Activated T-helper 2 cell treated with anti-CD3 and anti-CD28 coated beads, Interferon-gamma antibody, Interleukin-2, Interleukin-4, amounts not matched to agents 10 μg/mL and 5 μg/mL and 100 μg/mL, durations not matched to agents 14 hours and 24 hours and 36 hours (primary cell): ENCODE data around the gene PTOV1. TPM values are rescaled to one million over a fixed set of nuclear protein-coding genes. Genes with fewer than 3 reads are reported as not detected.
A peak's percentile ranks its signal among the peaks of the same experiment; 100 is the strongest.

Experiments used
- DNase-seq: peaks from one replicate; pipeline ENCODE4 v3.0.0; 2021; ENCODE audit warnings: low spot score
- H3K27ac Mint-ChIP-seq: one replicate; pipeline ENCODE4 v1.8.0; 2021; ENCODE audit warnings: mixed read lengths
- H3K27me3 Mint-ChIP-seq: one replicate; pipeline ENCODE4 v1.8.0; 2021; ENCODE audit warnings: low read depth, mixed read lengths
- H3K36me3 Mint-ChIP-seq: one replicate; pipeline ENCODE4 v1.8.0; 2021; ENCODE audit warnings: low read depth, mixed read lengths
- H3K4me1 Mint-ChIP-seq: one replicate; pipeline ENCODE4 v1.8.0; 2021; ENCODE audit warnings: low read depth, mixed read lengths
- H3K4me3 Mint-ChIP-seq: one replicate; pipeline ENCODE4 v1.8.0; 2021; ENCODE audit warnings: low read depth, mild to moderate bottlenecking, moderate library complexity, mixed read lengths
- H3K9me3 Mint-ChIP-seq: one replicate; pipeline ENCODE4 v1.8.0; 2021; ENCODE audit warnings: mixed read lengths
- intact Hi-C: fragments of 100-400 bp; cut with micrococcal nuclease; formaldehyde crosslinking; loops from one replicate; pipeline ENCODE4 v1.15.1; 2023
- total RNA-seq: library from RNA; stranded (reverse); gene quantifications from 2 replicates; pipeline ENCODE4 v1.2.3, GENCODE V29; 2022

PTOV1 gene
- total RNA-seq, 1 donor from 2014 or later: 127 TPM

DNA sequence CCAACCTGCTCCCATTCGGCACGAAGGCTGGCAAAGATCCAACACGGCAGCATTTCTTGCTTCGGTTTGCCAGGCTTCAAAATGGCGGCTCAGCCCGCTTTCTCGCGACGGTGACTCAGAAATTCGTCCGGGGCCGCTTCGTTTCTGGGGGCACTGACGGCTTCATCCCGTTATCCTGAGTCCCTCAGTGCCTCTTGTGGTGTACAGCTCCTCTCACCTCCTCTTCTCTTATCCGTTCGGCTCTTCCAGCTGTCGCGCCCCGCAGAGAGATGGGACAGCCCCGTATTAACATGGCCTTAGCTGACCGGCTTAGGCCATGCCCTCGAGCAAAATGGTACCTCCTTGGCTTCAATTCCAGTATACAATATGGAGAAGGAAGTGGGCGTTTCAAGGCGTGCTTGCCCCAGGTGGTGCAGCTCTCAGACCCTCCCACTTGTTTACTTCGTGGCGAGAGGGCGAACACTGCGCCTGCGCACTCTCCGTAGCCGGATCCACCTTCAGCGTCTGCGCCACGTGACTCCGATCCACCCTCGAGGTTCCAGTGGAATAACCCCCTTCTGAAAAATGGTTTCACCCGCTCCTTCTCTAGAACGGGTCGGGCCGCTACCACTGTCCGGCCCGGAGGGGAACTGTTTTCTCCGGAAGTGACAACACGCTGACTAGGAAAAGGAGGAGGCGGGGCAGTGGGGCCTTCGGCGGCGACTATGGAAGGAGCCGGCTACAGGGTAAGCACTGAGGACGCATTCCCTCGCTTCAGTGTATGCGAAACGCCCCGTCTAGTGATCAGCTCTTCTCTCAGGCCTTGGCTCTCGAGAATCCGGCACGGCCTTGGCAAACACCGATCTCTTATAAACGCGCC is 26.3 kb downstream of the PTOV1 start, which contains the start of the genes AKT1S1 and TBC1D17:
Gene AKT1S1 (minus strand): TSS at position 336 of the 859 bp plus-strand sequence. CDS start 4,060 bp downstream, outside the sequence.
Gene TBC1D17 (plus strand): TSS at position 683 of the 859 bp plus-strand sequence. CDS start 22 bp downstream, at position 705.
- Mint-ChIP-seq H3K9me3 (no peaks in the 10 kb centered on the region), H3K36me3 (peaks cover 35% of the 10 kb centered on the region), H3K27me3 (no peaks in the 10 kb centered on the region), H3K4me1 (peaks cover 22% of the 10 kb centered on the region), H3K27ac (no peak within 1 kb of the TSS), H3K4me3 (no peak within 1 kb of the TSS)
- peak; percentile 99 for DNase-seq
- intact Hi-C loops: loop anchor here (1.0 to 2.0 kb wide), 9 partner anchors 8 to 381 kb away; partner anchors contain the start of genes ATF5, FUZ, NUP62 and PRR12

DNA sequence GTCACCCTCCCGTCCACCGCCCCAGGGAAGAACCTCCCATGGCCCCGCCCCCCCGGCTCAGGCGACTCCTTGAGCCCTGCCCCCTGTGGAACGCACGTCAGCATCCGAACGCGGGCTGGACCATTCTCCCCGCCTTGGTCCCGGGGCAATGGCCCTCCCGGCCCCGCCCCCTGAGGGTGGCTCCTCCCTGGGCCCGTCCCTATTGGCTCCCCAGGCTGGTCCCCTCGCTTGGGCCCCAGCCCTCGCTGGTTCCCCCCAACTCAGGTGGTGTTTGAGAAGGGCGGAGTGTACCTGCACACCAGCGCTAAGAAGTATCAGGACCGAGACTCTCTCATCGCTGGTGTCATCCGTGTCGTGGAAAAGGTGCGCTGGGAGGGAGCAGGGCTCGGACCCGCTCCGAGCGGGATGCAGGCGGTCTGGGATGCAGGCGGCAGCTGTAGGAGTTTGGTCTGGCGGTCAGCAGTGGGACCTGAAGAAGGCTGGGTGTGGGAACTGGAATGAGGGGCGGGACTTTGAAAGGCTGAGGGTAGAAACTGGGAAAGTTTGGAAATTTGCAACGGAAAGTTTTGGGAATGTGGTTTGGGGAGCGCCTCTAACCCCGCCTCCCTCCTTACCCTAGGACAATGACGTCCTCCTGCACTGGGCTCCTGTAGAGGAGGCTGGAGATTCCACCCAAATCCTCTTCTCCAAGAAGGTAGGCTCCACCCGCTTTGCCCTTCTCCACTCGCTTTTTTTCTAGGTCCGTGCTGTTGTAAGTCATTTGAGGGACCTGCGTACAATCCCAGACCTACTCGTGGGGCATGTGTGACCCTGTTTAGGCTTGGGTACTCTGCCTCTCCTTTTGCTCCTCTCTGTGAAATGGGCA is 27.2 kb downstream of the PTOV1 start:
- peaks cover 22% of the 10 kb centered on the region for H3K4me1 Mint-ChIP-seq
- H3K27ac Mint-ChIP-seq: no peak overlapping the region
- intact Hi-C loops: loop anchor here (1.0 to 2.0 kb wide), 9 partner anchors 9 to 382 kb away; partner anchors contain the start of genes ATF5, FUZ, NUP62 and PRR12
- H3K9me3 Mint-ChIP-seq: no peaks in the 10 kb centered on the region
- DNase-seq: peak; percentile 97
- H3K4me3 Mint-ChIP-seq: no peak overlapping the region
- no peaks in the 10 kb centered on the region for H3K27me3 Mint-ChIP-seq
- H3K36me3 Mint-ChIP-seq: peaks cover 43% of the 10 kb centered on the region

DNA sequence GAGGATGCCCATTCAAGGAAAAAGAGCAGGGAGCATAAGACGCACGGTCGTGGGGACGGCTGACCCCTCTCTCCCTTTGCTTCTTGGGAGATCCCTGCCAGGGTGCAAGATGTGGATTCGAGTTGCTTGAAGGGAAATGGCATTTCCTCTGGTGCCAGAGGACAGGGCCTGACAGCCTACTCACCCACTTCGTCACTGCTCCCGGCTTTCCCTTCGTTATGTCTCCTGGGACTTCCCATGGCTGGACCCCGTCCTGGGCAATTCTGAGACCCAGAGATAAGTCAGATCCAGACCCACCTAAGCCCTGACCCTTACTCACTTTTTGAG is 27.7 kb downstream of the PTOV1 start:
- Mint-ChIP-seq H3K27ac (no peak overlapping the region), H3K4me3 (no peak overlapping the region), H3K4me1 (peaks cover 22% of the 10 kb centered on the region), H3K9me3 (no peaks in the 10 kb centered on the region), H3K36me3 (peaks cover 49% of the 10 kb centered on the region), H3K27me3 (no peaks in the 10 kb centered on the region)
- intact Hi-C loops: no loop called here
- no peak for DNase-seq

GRCh38 chr19:49879243-49879963 is 28.4 kb downstream of the PTOV1 start:
- no peak for DNase-seq
- Mint-ChIP-seq H3K4me3 (peak overlapping the region; percentile 22), H3K27me3 (no peaks in the 10 kb centered on the region), H3K4me1 (peaks cover 22% of the 10 kb centered on the region), H3K27ac (no peak overlapping the region), H3K36me3 (peaks cover 53% of the 10 kb centered on the region), H3K9me3 (no peaks in the 10 kb centered on the region)
- intact Hi-C loops: no loop called here

GRCh38 chr19:49880162-49880869 is 29.4 kb downstream of the PTOV1 start:
- intact Hi-C loops: no loop called here
- DNase-seq: no peak
- Mint-ChIP-seq H3K36me3 (peaks cover 61% of the 10 kb centered on the region), H3K4me1 (peaks cover 17% of the 10 kb centered on the region), H3K9me3 (no peaks in the 10 kb centered on the region), H3K27ac (no peak overlapping the region), H3K4me3 (peak overlapping the region; percentile 14), H3K27me3 (no peaks in the 10 kb centered on the region)

- intact Hi-C loops: no loop called here
- Mint-ChIP-seq H3K4me3 (no peak overlapping the region), H3K27me3 (no peaks in the 10 kb centered on the region), H3K27ac (no peak overlapping the region), H3K36me3 (peaks cover 65% of the 10 kb centered on the region), H3K4me1 (peaks cover 12% of the 10 kb centered on the region), H3K9me3 (no peaks in the 10 kb centered on the region)
- no peak for DNase-seq
Observed at GRCh38 chr19:49881186-49881585, 30.2 kb downstream of the PTOV1 start.

DNA sequence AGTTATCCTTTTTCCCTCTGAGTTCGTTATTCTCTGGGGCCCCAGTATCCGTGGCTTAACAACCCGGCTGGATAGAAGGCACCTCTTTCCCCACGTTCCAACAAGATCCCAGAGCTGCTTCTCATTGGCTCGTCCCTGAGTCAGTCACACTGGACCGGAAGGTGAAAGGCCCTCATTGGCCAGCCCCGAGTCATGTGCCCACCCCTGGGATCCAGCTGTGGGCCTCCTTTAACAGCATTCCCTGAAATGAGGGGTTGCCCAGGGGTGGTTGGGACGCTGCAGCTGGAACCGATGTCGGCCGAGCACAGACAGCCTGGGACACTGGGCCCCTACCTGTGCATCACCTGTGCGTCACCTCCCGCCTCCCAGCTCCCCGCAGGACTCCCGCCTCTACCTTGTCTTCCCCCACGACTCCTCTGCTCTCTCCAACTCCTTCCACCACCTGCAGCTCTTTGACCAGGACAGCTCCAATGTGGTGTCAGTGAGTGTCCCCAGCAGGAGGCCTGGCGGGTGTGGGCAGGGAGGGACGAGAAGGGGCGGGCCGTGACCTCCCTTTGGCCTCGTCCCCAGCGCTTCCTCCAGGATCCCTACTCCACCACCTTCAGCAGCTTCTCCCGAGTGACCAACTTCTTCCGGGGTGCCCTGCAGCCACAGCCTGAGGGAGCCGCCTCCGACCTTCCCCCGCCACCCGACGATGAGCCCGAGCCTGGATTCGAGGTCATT is 30.9 kb downstream of the PTOV1 start:
- peaks cover 69% of the 10 kb centered on the region for H3K36me3 Mint-ChIP-seq
- H3K4me3 Mint-ChIP-seq: no peak overlapping the region
- intact Hi-C loops: no loop called here
- DNase-seq: no peak
- H3K27me3 Mint-ChIP-seq: no peaks in the 10 kb centered on the region
- H3K4me1 Mint-ChIP-seq: peaks cover 12% of the 10 kb centered on the region
- H3K9me3 Mint-ChIP-seq: no peaks in the 10 kb centered on the region
- H3K27ac Mint-ChIP-seq: no peak overlapping the region

- no peaks in the 10 kb centered on the region for H3K27me3 Mint-ChIP-seq
- no peak overlapping the region for H3K4me3 Mint-ChIP-seq
- intact Hi-C loops: no loop called here
- no peaks in the 10 kb centered on the region for H3K9me3 Mint-ChIP-seq
- peaks cover 69% of the 10 kb centered on the region for H3K36me3 Mint-ChIP-seq
- no peak for DNase-seq
- peaks cover 12% of the 10 kb centered on the region for H3K4me1 Mint-ChIP-seq
- H3K27ac Mint-ChIP-seq: no peak overlapping the region
Observed at GRCh38 chr19:49882643-49883042, 31.7 kb downstream of the PTOV1 start.

DNA sequence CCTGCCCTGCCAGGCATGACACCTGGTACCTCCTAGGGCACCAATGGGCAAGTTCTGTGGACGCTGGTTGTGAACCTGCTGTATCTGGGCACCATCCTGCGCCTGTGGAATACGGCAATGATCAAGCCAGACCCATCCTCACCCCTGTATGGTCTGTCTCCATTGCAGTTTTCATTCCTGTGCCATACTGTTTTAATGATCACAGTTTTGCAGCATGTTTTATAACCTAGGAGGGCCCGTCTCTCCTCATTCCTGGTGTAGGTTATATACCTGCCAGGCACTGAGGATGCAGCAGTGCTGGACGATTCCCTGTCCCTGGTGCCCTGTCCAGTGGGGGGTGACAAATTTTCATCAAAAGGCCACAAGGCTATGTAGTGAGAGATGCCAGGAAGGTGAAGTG is 32.1 kb downstream of the PTOV1 start:
- Mint-ChIP-seq H3K36me3 (peaks cover 66% of the 10 kb centered on the region), H3K27ac (no peak overlapping the region)

GRCh38 chr19:49884109-49884508 is 33.1 kb downstream of the PTOV1 start:
- Mint-ChIP-seq H3K27me3 (no peaks in the 10 kb centered on the region), H3K36me3 (peaks cover 67% of the 10 kb centered on the region), H3K9me3 (no peaks in the 10 kb centered on the region), H3K27ac (no peak overlapping the region), H3K4me1 (peaks cover under 1% of the 10 kb centered on the region), H3K4me3 (no peak overlapping the region)
- DNase-seq: no peak
- intact Hi-C loops: no loop called here

More for the DNA sequence above, 32.1 kb downstream of the PTOV1 start:
- intact Hi-C loops: no loop called here
- H3K4me3 Mint-ChIP-seq: no peak overlapping the region
- no peaks in the 10 kb centered on the region for H3K27me3 Mint-ChIP-seq
- peaks cover 10% of the 10 kb centered on the region for H3K4me1 Mint-ChIP-seq
- no peaks in the 10 kb centered on the region for H3K9me3 Mint-ChIP-seq
- DNase-seq: no peak

GRCh38 chr19:49884760-49885159 is 33.8 kb downstream of the PTOV1 start:
- intact Hi-C loops: no loop called here
- H3K36me3 Mint-ChIP-seq: peaks cover 69% of the 10 kb centered on the region

More at GRCh38 chr19:49884760-49885159, 33.8 kb downstream of the PTOV1 start:
- H3K4me1 Mint-ChIP-seq: peaks cover 2% of the 10 kb centered on the region
- H3K27ac Mint-ChIP-seq: no peak overlapping the region
- no peaks in the 10 kb centered on the region for H3K27me3 Mint-ChIP-seq
- H3K9me3 Mint-ChIP-seq: no peaks in the 10 kb centered on the region
- H3K4me3 Mint-ChIP-seq: no peak overlapping the region
- no peak for DNase-seq
